SHP77 (cell line): ENCODE data around the gene GPBP1.
A peak's percentile ranks its signal among the peaks of the same experiment; 100 is the strongest.
"Not testable (repeated sequence)": the region's sequence is repeated elsewhere in the genome, so short reads cannot be mapped to it uniquely, and the experiment has no call there.

Experiments
- DNase-seq, 2 experiments: peaks; one replicate each; lab custom pipeline; 2025; lab: John Stamatoyannopoulos, UW

GPBP1 gene

GRCh38 chr5:57291894-57292293 lies 118.0 kb downstream of the GPBP1 start:
- no peak for DNase-seq

DNA sequence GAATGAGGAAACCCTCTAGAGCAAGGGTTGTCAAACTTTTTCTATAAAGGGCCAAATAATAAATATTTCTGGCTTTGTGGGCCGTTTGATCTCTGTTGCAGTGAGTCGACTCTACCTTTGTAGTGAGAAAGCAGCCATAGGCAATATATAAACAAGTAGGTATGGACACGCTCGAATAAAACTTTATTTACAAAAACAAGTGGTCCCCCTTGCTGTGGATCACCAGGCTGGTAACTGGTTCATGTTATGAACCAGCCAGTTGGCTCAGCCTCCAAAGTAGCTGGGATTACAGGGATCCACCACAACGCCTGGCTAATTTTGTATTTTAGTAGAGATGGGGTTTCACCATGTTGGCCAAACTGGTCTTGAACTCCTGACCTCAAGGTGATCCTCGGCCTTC lies 118.5 kb downstream of the GPBP1 start:
- DNase-seq: no peak

GRCh38 chr5:57298295-57298984 lies 124.6 kb downstream of the GPBP1 start:
- DNase-seq: peak; percentile 59 to 75

GRCh38 chr5:57298985-57299491 lies 125.2 kb downstream of the GPBP1 start:
- peak; percentile 55 to 56 for DNase-seq

GRCh38 chr5:57299986-57300385 lies 126.1 kb downstream of the GPBP1 start:
- no peak for DNase-seq

GRCh38 chr5:57302164-57302563 lies 128.3 kb downstream of the GPBP1 start:
- DNase-seq: no peak

GRCh38 chr5:57302643-57303042 lies 128.8 kb downstream of the GPBP1 start:
- DNase-seq: no peak

DNA sequence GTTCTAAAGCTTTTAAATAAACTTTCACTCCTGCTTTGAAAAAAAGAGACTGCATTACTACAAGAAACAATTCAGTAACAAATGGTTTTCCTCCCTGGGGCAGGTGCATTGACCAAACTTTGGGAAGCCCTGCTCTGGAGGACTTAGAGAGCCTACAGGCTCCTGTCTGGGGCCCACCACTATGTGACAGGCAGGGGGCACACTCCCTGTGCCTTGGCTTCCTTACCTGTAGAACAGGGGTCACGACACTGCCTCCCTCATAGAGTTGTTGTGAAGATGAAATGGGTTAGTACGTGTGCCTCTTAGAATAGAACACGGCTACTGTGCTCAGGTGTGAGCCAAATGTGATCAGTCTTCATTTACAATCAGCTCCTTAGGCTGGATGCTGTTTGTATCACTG lies 130.1 kb downstream of the GPBP1 start:
- DNase-seq: no peak

GRCh38 chr5:57304931-57305330 lies 131.1 kb downstream of the GPBP1 start:
- DNase-seq: no peak

DNA sequence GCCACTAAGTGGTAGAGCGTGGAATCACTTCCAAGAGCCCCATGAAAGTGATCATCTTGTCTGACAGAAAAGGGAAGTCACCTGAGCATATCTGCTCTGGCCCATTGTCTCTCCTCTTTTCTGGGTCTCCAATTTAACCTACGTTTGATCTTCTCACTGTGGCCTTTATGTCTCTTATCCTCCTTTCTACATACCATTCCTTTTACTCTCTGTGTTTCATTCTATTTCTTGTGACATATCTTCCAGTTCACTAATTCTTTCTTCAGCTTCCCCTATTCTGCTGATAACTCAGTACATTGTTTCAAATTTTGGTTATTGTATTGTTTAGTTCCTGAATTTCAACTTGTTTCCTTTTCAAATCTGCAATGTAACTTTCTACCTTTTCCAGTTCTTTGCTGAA lies 132.5 kb downstream of the GPBP1 start:
- DNase-seq: no peak

DNA sequence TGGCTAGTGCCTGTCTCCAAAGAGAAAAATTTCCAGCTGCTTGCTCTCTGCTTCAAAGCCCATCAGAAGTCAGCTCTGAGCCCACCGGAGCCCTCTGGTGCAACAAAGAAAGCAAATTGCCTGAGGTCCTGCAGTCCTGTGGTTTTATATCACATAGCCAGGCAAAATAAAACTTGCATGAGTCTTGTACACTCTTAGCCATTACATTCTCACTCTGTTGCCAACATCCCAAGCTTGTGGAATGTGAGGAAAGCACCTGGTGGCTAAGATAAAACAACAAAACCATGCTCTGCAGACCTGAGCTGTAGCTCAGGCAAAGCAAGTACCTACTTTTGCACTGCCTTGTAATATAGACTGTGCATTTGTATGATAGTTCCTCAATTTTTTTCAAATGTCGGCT lies 133.7 kb downstream of the GPBP1 start:
- no peak for DNase-seq

- not testable (repeated sequence) for DNase-seq
Measured at GRCh38 chr5:57309022-57309421, 135.2 kb downstream of the GPBP1 start.

- no peak for DNase-seq
Measured at GRCh38 chr5:57311251-57311650, 137.4 kb downstream of the GPBP1 start.

- DNase-seq: no peak
Measured at GRCh38 chr5:57311921-57312735, 138.3 kb downstream of the GPBP1 start.

DNA sequence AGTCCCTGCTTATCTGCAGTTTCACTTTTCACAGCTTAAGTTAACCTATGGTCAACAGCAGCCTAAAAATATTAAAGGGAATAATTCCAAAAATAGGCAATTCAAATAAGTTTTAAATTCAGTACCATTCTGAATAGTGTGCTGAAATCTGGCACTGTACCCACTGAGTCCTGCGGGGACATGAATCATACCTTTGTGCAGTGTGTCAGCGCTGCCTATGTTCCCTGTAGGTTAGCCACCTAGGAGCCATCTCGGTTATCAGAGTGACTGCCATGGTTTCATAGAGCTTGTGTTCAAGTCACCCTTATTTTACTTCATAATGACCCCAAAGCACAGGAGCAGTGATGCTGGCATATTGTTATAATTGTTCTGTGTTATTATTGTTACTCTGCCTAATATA lies 139.9 kb downstream of the GPBP1 start:
- no peak for DNase-seq
